HL-60 (cell line): ENCODE data around the gene POM121C.
"Not testable (repeated sequence)": the region's sequence is repeated elsewhere in the genome, so short reads cannot be mapped to it uniquely, and the experiment has no call there.

Experiments
- DNase-seq, 2 experiments: peaks; one replicate each; pipeline ENCODE4 v3.0.0-alpha.2; 2010 to 2020; ENCODE audit warnings: low read depth in 1 of 2, low spot score in 1 of 2
- H3K27ac ChIP-seq: fragments of 250-450 bp; sonication (Bioruptor Pico); replicated peaks from 2 replicates; pipeline ENCODE4 v1.5.1; 2020; ENCODE audit warnings: mild to moderate bottlenecking, moderate library complexity
- H3K27me3 ChIP-seq: fragments of 250-450 bp; sonication (Bioruptor Pico); 2 replicates; pipeline ENCODE4 v1.5.1; 2021; ENCODE audit warnings: mild to moderate bottlenecking, moderate library complexity; ENCODE audit not compliant: insufficient read depth, poor library complexity, severe bottlenecking
- H3K4me3 ChIP-seq: replicated peaks from 2 replicates; pipeline ENCODE4 v1.5.1; 2011; ENCODE audit warnings: mild to moderate bottlenecking, control low read depth, low read length; ENCODE audit not compliant: insufficient read depth

POM121C gene

GRCh38 chr7:75374519-75375317 is 111.4 kb downstream of the POM121C start:
- DNase-seq, H3K4me3 ChIP-seq, H3K27me3 ChIP-seq, H3K27ac ChIP-seq: not testable (repeated sequence)

- not testable (repeated sequence) for H3K27ac ChIP-seq, H3K4me3 ChIP-seq, DNase-seq, H3K27me3 ChIP-seq
Observed at GRCh38 chr7:75374144-75374518, 112.0 kb downstream of the POM121C start.

- H3K27ac ChIP-seq, DNase-seq, H3K4me3 ChIP-seq, H3K27me3 ChIP-seq: not testable (repeated sequence)
Observed at GRCh38 chr7:75367313-75367712, 118.8 kb downstream of the POM121C start.
